HG02840 (cell line): Measurements from ENCODE around the gene GABRG3.
"Not testable (repeated sequence)": the region's sequence is repeated elsewhere in the genome, so short reads cannot be mapped to it uniquely, and the experiment has no call there.

Source experiments
- ATAC-seq: cut with Tn5 transposase; IDR thresholded peaks from one replicate; pipeline ENCODE4 v1.9.1; 2021; ENCODE audit warnings: mild to moderate bottlenecking, moderate library complexity, moderate number of reproducible peaks; ENCODE audit not compliant: unreplicated experiment, low FRiP score

GABRG3 gene

DNA sequence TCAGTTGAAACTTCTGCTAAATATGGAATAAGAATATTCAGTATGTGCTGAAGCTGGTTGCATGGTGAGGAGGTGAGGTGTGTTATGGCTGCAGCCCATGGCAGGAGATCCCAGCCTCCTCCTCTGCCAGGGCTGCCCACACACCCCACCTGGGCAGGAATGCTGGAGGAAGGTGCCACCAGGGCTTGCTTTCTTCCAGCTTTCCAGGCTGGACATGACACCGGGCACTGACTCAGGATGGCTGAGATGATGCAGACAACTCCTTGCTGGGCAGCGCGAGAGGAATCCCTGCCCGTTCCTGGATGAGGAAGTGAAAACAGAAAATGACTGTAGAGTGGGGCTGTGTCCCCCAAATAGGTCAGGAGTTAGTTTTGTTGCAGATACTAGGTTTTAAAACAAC, 14.1 kb downstream of the GABRG3 start:
- no peak for ATAC-seq

DNA sequence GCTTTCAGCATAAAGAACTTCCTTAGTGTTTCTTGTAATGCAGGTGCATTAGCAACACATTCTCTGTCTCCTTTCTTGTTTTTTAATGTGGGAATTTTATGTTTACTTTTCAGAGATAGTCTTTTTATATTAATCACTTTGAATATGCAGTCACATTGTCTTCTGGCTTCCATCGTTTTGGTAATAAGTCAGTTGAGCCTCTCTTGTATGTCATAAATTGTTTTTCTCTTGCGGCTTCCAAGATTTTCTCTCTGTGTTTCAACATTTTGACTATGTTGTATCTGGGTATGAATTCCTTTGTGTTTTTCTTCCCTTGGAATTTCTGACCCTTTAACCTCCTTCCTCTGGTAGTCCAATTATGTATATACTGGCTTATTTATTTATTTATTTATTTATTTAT, 25.3 kb downstream of the GABRG3 start:
- ATAC-seq: no peak

DNA sequence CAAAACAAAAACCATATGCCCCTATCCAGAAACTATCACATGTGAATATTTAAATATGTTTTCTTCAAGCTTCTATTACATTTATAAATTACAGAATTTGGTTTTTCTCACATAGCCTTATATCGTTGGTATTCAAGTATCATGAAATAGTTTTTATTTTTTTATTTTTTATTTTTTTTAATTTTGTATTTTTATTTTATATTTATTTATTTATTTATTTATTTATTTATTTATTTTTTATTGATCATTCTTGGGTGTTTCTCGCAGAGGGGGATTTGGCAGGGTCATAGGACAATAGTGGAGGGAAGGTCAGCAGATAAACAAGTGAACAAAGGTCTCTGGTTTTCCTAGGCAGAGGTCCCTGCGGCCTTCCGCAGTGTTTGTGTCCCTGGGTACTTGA, 32.0 kb downstream of the GABRG3 start:
- ATAC-seq: not testable (repeated sequence)

DNA sequence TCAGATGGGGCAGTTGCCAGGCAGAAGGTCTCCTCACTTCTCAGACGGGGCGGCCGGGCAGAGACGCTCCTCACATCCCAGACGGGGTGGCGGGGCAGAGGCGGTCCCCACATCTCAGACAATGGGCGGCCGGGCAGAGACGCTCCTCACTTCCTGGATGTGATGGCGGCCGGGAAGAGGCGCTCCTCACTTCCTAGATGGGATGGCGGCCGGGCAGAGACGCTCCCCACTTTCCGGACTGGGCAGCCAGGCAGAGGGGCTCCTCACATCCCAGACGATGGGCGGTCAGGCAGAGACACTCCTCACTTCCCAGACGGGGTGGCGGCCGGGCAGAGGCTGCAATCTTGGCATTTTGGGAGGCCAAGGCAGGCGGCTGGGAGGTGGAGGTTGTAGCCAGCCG, 33.2 kb downstream of the GABRG3 start:
- not testable (repeated sequence) for ATAC-seq

DNA sequence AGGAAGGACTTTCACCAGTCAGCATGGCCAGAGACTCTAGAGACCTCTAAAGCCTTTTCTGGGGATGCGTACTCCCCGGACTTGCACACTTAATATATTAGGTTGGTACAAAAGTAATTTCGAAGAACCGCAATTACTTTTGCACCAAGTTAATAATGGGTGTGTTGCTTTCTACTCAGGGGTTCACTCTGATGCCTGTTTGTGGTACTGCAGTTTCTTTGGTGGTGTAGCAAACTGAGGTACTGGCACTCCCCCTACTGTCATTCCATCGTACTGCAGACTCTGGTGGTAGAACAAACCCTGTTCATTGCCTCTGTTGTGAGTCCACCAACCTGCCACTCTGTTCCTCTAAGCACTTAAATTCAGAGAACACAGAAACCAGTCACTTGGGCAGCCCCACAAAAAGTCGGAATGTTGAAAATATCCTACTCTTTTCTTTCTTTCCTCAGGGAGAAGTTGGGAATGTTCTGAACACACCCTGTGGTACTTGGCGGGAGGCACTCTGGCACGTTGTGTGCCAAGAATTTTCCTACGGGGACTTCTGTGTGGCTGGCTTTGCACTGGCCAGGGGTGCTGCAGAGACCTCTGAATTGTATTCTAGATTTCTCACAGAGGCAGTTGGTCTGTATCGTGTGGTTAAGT, 46.3 kb downstream of the GABRG3 start:
- no peak for ATAC-seq

DNA sequence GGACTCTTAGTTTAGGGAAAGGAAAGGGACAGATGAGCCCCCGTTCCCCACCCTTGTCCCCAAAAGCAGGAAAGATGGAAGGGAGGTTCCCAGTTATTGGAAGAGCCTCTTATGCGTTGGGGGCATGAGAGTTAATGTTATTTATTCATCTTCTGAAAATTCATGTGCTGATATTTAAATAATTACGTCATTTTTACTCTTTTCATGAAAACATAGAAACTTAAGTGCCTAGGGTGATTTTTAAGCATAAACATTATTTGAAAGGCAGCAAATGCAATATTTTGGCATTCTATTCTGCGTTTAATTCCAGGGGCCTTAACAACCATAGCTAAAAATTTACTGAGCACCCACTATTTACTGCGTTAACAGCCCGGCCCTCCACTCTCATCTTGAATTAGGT, 48.7 kb downstream of the GABRG3 start:
- no peak for ATAC-seq

DNA sequence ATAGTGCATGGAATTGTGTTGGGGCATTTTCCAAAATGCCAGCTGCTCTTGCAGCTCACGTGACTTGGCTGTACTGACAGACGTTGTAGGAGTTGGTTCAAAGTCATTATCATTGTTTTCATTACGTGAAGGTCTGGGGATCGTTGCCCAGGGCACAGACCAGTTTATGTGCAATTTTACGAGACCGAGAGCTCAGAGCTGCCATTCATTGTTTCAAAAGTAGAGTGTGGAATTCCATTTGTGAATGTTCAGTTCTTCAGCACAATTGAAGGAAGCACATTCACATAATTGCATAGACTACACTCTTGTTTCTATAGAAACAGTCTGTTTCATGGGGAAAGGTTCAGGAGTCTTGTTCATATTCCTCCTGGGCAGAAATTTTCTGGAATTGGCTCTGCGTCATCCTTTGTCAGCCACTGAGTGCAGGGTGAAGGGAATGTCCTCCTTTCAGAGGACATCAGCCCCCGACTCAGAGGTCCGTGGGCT, 54.5 kb downstream of the GABRG3 start:
- ATAC-seq: no peak

DNA sequence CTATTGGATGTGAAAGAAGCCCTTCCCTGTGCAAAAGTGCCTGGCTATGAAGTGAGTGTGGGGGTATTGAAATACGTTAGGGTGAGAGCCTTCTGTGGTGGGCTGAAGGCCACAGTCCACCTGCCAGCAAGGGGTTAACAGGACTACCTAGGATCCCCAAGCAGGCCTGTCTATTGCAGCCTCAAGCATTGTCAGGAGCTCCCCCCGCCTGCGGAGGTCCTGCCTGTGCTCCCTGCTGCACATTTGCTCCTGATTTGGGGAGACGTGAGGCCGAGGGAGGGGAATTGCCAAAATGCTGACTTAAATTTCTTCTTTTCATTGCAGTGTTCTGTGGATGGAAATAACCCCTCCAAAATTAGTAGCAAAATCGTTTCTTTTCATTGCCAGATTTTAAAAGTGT, 56.2 kb downstream of the GABRG3 start:
- ATAC-seq: no peak

DNA sequence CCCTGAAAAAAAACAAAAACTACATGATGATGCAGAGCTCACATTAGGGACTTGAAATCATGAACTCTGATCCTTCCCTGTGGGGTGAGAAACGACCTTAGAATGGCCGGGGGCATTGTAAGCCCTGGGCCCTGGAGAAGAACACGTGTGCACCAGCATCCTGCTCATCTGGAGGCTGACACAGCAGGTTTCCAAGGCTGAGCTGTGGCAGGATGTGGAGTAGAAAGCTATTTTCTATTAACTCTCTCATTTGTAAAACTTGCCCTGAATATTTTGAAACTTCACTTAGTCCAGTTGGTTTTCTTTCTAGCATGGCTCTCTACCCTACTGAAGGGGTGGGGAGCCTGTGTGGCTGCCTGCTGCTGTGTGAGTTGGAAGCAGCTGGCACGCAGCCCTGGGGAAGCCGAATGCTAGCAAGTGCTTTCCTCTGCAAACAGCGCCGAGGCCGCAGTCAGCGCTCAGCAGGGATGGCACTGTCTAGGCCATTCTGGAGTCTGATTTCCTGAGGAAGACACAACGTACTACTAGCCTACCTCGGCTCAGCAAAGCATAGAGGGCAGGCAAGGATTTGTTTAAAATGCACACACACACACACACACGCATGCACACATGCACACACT, 58.0 kb downstream of the GABRG3 start:
- ATAC-seq: no peak

DNA sequence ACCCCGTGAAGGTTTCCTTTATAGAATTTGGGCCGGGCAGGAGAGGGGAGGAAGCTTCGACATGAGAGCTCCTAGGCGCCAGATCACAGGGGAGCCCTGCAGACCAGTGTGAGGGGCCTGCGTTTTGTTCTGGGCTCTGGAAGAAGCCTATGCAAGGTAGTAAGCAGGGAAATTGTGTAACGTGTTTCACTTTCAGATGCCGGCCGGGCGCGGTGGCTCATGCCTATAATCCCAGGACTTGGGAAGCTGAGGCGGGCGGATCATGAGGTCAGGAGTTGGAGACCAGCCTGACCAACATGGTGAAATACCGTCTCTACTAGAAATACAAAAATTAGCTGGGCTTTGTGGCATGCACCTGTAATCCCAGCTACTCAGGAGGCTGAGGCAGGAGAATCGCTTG, 65.2 kb downstream of the GABRG3 start:
- no peak for ATAC-seq

DNA sequence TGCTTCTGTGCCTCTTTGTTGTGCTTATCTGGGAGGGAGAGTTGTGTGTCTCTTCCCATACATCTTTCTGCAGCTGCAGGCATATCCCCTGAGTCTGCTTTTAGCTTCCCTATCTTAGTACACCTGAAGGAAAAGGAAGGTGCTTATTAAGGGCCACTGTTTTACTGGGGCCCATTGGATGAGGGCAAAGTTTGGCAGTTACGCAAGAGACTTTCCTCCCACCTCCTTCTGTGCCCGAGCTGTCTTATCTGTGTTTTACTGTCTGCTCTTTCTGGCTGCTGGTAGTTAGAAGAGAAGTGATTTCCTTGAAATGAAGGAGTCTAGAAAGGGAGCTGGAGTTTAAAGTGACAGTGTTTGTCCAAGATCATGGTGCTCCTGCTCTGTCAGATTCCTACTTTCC, 66.5 kb downstream of the GABRG3 start:
- ATAC-seq: no peak

DNA sequence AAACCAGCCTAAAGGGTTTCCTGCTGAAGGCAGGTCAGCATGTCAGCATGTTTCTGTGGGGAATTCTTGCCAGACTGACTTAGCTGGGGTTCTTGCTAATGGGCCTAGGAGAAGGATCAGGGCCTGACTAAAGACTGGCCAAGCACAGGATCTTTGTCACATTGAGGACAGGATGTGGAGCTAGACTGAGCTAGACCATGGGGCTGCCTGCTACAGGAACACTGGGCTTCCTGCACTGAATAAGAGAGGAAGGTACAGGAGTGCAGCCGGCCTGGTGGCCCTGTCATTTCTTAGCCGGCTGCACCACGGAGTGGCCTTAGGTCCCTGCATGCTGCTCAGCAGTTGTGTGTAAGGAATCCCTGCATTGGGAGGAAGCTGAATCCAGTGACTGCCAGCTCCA, 68.2 kb downstream of the GABRG3 start:
- ATAC-seq: no peak

DNA sequence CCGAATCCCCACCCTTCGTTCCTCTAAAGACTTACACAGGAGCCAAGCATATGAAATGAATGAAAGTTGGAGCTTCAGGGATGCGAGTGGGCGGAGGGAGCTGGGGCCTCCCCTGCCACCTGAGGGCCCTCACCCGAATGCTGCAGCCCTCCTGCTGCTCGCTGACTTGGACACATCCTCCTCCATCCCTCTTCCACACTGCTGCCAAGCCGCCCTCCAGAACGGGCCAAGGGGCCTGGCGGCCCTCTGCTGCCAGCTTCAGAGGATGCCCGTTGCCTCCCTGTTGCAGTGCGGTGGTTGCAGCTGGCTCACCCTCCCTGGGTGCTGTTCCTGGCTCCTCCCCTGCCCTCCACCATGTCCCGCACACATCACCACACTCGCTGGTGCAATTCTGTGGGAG, 71.2 kb downstream of the GABRG3 start:
- ATAC-seq: no peak

DNA sequence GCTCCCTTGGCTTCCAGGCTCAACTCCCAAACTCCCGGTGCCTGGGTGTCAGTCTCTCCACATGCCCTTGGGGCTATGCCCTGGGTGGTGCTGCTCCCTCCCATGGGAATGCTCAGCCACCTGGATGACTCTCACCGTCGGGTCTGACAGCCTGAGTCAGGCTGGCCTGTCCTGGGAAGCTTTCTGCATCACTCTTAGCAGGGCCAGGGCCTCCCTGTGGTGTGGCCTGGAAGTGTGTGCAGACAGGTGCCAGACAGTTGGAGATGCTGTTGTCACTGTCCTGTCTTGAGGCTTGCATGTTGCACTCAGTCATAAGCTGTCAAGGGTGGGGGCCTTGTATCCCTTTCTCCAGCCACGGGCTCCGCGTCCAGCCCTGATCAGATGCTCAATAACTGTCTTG, 71.7 kb downstream of the GABRG3 start:
- no peak for ATAC-seq

DNA sequence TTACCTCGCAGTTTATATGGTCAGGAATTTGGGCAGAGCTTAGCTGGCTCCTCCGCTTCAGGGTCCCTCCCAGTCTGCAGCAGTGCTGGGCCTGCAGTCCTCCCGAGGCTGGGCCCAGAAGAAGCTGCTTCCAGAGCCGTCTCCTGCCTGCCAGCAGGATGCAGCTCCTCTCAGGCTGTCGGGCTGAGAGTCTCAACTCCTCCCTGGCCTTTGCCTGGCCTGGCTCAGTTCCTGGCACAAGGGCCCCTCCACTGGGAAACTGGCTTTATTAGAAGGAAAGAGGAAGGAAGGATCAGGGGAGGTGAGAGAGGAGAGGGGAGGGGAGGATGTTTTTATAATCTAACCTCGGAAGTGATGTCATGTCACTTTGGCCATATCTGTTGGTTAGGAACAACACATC, 72.8 kb downstream of the GABRG3 start:
- ATAC-seq: no peak

DNA sequence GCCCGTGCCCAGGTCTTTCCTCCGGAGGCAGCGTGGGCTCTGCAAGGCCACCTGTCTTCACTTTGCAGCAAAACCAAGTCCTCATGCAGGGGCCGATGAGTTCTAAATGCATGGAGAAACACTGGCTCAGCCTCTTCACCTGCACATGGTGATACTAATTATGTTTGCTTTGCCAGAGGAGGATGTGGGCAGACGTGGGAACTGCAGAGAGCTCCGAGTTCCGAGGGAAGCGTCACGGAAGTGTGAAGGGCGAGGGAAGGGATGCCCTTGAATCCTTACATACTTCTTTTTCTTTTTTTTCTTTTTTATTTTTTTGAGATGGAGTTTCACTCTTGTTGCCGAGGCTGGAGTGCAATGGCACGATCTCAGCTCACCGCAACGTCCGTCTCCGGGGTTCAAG, 74.8 kb downstream of the GABRG3 start:
- no peak for ATAC-seq

DNA sequence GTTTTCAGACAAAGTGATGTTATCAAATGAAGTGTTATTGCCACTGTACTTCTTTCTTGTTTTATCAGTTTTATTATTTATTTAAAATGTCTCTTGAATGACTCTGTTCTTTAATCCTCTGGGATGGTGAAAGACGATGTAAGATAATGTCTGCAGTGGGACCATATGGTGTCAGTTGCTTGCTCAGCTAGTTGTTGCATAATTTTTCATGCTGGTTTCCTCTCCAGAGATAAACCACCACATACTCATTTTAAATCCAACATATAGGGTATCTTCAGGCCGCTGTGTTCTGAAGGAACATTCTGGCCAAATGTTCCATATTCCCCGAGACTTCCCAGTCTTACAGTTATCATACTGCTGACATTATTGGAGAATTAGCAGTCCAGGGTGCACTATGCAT, 75.9 kb downstream of the GABRG3 start:
- ATAC-seq: no peak

DNA sequence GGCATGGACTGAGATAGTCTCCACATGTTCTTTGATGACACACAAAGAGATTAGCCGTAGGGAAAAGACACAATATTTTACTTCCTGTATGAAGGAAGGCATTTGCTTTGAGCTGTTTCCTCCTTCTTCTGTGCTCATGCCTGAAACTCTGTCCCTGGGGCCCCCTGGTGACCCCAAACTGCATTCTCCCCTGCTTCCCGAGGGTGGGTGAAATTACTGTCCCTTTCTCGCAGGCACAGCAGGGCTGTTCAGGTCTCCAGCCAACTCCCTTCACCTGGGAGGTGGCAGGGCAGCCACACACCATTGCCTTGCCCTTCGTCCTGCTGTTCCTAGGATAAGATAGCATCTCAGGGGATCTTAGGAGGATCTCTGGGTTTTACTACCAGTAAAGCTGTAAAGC, 79.2 kb downstream of the GABRG3 start:
- no peak for ATAC-seq

DNA sequence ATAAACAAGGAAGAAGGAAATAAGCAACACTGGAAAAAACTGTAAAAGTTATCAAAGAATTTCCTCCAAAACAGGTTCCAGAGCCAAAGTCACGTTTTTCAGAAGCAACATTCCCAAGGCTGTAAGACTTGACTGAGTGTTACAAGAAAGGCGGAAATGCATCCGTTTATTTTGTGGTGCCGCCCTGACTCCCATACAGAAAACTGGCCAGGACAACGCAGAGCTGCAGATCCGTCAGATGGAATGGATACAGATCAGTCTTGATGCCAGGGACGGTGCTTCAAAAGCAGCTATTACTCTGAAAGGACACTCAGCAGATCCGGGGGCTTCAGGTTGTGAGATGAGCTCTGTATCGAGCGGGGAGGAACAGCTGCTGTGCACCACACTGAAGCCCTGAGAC, 83.4 kb downstream of the GABRG3 start:
- no peak for ATAC-seq

DNA sequence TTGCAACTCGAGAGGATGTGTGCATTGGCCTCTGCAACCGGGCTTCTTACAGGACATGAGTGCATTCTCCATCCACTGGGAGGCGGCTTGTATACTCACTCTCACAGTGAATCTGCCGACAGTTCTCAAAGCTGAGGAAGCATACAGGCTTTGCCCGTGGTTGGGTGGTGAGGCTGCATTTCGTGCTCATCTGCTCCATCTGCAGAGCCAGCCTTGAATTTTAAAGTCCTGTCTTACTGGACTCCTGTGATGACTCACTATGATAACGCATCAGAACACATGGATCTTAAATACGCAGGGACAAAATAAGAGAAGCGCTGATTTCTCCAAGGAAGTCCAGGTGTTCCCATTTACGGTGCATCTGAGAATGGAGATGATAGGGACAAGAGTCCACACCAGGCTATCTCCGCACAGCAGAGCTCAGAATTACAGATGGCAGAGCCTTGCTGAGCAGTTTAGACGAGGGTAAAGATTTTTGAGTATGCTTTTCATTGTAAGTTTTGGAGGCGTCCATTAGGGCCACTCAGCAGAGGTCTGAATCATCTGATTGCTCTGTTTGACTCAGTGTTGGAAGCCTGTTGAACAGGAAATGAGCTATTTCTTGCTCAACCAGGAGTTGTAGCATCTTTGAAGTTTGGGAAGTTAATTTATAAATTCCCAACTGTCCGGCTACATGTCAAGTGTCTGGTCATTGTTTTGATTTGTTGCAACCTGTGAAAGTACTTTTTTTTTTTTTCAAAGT, 87.1 kb downstream of the GABRG3 start:
- no peak for ATAC-seq

DNA sequence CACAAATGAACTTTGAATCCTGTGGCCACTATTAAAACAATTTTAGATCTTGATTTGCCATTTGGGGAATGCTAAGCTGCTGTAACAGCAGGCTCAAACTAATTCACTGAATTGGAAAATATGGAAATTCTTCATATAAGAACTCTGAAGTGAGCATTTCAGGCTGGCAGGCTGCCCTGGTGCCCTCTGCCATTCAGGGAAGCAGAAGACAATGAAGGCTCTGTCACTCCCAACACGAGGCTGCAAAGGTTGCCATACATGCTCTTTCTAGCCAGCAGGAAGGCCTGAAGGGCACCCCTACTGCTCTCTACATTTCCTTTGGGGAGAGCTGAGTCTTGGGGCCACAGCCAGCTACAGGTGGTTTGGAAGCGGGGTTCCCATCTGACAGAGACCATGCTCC, 88.0 kb downstream of the GABRG3 start:
- ATAC-seq: no peak
